ENCODE measurements around the gene HLA-DQB2.

DNA sequence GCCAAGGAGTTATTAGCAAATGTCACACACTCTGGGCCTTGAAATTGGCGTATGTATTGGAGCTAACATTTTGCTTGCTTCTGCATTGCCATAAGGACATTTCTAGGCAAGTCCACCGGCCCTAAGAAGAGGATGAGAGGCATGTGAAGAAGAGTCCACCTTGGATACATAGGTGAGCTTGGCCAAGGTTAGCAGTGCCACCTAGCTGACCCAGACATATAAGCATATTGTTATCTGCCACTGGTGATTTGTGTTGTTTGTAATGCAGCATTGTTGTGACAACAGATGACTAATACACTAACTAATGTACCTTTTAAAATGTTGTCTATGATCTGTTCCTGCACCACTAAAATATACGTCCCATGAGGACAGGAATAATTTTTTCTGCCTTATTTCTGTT is 46.9 kb downstream of the HLA-DQB2 start:
- no peak for TF ChIP-seq EZH2 (IDR thresholded peaks at IDR 0.05)
- no peak for TF ChIP-seq POLR2AphosphoS5 (IDR thresholded peaks at IDR 0.05; ENCODE audit: borderline replicate concordance, low read depth, low read length)

Measured in SK-N-MC (cell line).